Measurements from ENCODE around the gene TRIM52.

TRIM52 gene

DNA sequence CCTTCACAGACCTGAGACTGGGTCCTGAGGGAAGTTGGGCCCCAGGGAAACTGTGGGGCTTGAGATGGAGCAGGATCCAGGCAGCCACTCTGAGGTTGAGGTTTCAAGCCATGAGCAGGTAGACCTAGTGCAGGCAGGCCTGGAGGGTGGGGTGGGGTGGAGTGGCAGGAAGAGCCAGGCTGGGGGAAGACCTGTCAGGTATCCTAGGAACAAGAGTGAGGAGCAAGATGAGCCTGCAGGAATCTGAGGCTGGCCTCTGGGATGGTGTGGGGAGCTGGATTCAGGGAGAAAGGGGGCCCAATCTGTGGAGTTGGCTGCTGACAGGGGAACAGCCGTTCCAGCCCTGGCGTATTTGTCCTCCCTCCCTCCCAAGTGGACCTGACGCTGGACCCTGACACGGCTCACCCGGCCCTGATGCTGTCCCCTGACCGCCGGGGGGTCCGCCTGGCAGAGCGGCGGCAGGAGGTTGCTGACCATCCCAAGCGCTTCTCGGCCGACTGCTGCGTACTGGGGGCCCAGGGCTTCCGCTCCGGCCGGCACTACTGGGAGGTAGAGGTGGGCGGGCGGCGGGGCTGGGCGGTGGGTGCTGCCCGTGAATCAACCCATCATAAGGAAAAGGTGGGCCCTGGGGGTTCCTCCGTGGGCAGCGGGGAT is 27.0 kb downstream of the TRIM52 start:
- Histone ChIP-seq H2BK5ac (ENCODE audit: low read depth, low read length, poor library complexity) (no peak overlapping the region), H2BK120ac (ENCODE audit: insufficient read depth, low read length, poor library complexity) (no peak overlapping the region), H3K4me3 (ENCODE audit: low read depth, low read length) (no peak overlapping the region), H2BK12ac (ENCODE audit: low read length) (no peak overlapping the region), H3K4ac (ENCODE audit: low read depth, low read length) (no peak overlapping the region), H3K9ac (ENCODE audit: low read length) (no peak overlapping the region), H3K4me2 (ENCODE audit: low read length) (no peak overlapping the region), H3K27ac (ENCODE audit: low read depth, low read length) (no peak overlapping the region), H3K36me3 (ENCODE audit: control insufficient read depth in 1 of 2, insufficient read depth in 2 of 2, low read length in 2 of 2) (peaks cover 58 to 83% of the 10 kb centered on the region in 2 experiments), H3K14ac (ENCODE audit: low read length) (no peak overlapping the region), H3K27me3 (ENCODE audit: insufficient read depth, low read length) (no peaks in the 10 kb centered on the region), H4K12ac (ENCODE audit: low read depth, low read length) (no peak overlapping the region), H3K9me3 (ENCODE audit: insufficient read depth, low read depth, low read length) (no peaks in the 10 kb centered on the region), H4K8ac (ENCODE audit: low read depth, low read length) (no peak overlapping the region), H3K23ac (ENCODE audit: low read length) (no peak overlapping the region), H3K4me1 (ENCODE audit: control insufficient read depth in 1 of 2, insufficient read depth in 2 of 2, low read length in 2 of 2) (no peaks in the 10 kb centered on the region), H3K18ac (ENCODE audit: low read length) (no peak overlapping the region), H4K91ac (ENCODE audit: low read depth, low read length) (no peak overlapping the region), H3K79me2 (ENCODE audit: control insufficient read depth, insufficient read depth, low read length, poor library complexity) (no peaks in the 10 kb centered on the region), H3K79me1 (ENCODE audit: low read length) (no peaks in the 10 kb centered on the region), H2AFZ (ENCODE audit: insufficient read depth, low read length, poor library complexity) (no peak overlapping the region), H2AK5ac (ENCODE audit: low read length) (no peak overlapping the region)
- no peak for DNase-seq
- no CpG with 5 or more reads among the region's 24 CpGs for WGBS (ENCODE audit: extremely low coverage, insufficient coverage, insufficient read length)

DNA sequence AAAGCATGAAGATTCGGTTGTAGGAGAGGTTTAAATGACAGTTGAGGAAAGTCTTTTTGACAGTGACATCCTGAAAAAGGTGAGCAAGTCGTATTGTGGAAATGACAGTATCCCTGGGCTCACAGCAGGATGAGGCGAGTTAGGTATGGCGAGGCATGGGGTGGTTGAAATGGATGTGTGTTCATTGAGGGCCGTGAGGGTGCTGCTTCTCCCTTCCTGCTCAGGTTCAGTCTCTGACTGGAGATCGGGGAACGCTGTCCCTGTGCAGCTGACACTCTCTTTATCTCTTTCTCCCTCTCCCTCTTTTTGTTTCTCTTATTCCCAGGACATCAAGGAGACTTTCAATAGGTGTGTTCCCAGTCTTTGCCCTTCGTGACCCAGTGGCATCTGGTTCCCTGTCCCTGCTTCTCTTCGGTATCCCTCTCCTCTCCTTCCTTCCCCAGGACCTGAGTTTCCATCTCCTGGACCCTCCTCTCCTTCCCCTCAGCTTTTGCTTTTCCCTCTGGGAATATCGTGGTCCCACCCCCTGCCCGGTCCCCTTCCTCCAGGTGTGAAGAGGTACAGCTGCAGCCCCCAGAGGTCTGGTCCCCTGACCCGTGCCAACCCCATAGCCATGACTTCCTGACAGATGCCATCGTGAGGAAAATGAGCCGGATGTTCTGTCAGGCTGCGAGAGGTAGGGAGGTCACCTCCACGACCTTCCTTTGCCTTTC is 27.7 kb downstream of the TRIM52 start:
- Histone ChIP-seq H3K27ac (ENCODE audit: low read depth, low read length) (no peak overlapping the region), H3K23ac (ENCODE audit: low read length) (no peak overlapping the region), H4K8ac (ENCODE audit: low read depth, low read length) (no peak overlapping the region), H3K4me1 (ENCODE audit: control insufficient read depth in 1 of 2, insufficient read depth in 2 of 2, low read length in 2 of 2) (no peaks in the 10 kb centered on the region), H3K4me2 (ENCODE audit: low read length) (no peak overlapping the region), H2BK12ac (ENCODE audit: low read length) (no peak overlapping the region), H3K4ac (ENCODE audit: low read depth, low read length) (no peak overlapping the region), H2AK5ac (ENCODE audit: low read length) (no peak overlapping the region), H3K18ac (ENCODE audit: low read length) (no peak overlapping the region), H3K79me2 (ENCODE audit: control insufficient read depth, insufficient read depth, low read length, poor library complexity) (no peaks in the 10 kb centered on the region), H3K9ac (ENCODE audit: low read length) (no peak overlapping the region), H4K12ac (ENCODE audit: low read depth, low read length) (no peak overlapping the region), H2BK5ac (ENCODE audit: low read depth, low read length, poor library complexity) (no peak overlapping the region), H2BK120ac (ENCODE audit: insufficient read depth, low read length, poor library complexity) (no peak overlapping the region), H3K9me3 (ENCODE audit: insufficient read depth, low read depth, low read length) (no peaks in the 10 kb centered on the region), H2AFZ (ENCODE audit: insufficient read depth, low read length, poor library complexity) (no peak overlapping the region), H4K91ac (ENCODE audit: low read depth, low read length) (no peak overlapping the region), H3K36me3 (ENCODE audit: control insufficient read depth in 1 of 2, insufficient read depth in 2 of 2, low read length in 2 of 2) (peaks cover 53 to 77% of the 10 kb centered on the region in 2 experiments), H3K79me1 (ENCODE audit: low read length) (no peaks in the 10 kb centered on the region), H3K4me3 (ENCODE audit: low read depth, low read length) (no peak overlapping the region), H3K27me3 (ENCODE audit: insufficient read depth, low read length) (no peaks in the 10 kb centered on the region), H3K14ac (ENCODE audit: low read length) (no peak overlapping the region)
- DNase-seq, result no peak
- no CpG with 5 or more reads among the region's 16 CpGs for WGBS (ENCODE audit: extremely low coverage, insufficient coverage, insufficient read length)

DNA sequence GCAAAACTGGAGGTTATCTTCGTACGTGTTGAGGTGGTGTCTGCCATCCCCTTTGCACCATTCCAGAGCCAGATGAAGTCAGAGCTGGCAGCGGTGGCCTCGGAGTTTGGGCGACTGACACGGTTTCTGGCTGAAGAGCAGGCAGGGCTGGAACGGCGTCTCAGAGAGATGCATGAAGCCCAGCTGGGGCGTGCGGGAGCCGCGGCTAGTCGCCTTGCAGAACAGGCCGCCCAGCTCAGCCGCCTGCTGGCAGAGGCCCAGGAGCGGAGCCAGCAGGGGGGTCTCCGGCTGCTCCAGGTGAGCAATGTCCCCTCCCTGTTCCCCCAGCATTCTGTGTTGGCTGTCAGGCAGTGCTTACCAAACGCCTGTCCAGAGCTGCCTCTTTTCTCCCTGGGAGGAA is 28.4 kb downstream of the TRIM52 start:
- Histone ChIP-seq H4K91ac (ENCODE audit: low read depth, low read length) (no peak overlapping the region), H3K18ac (ENCODE audit: low read length) (no peak overlapping the region), H2AK5ac (ENCODE audit: low read length) (no peak overlapping the region), H3K23ac (ENCODE audit: low read length) (no peak overlapping the region), H4K12ac (ENCODE audit: low read depth, low read length) (no peak overlapping the region), H3K14ac (ENCODE audit: low read length) (no peak overlapping the region), H3K27ac (ENCODE audit: low read depth, low read length) (no peak overlapping the region), H3K36me3 (ENCODE audit: control insufficient read depth in 1 of 2, insufficient read depth in 2 of 2, low read length in 2 of 2) (peaks cover 49 to 73% of the 10 kb centered on the region in 2 experiments), H3K4ac (ENCODE audit: low read depth, low read length) (no peak overlapping the region), H4K8ac (ENCODE audit: low read depth, low read length) (no peak overlapping the region), H3K79me1 (ENCODE audit: low read length) (no peaks in the 10 kb centered on the region), H3K4me1 (ENCODE audit: control insufficient read depth in 1 of 2, insufficient read depth in 2 of 2, low read length in 2 of 2) (no peaks in the 10 kb centered on the region), H2BK12ac (ENCODE audit: low read length) (no peak overlapping the region), H2BK5ac (ENCODE audit: low read depth, low read length, poor library complexity) (no peak overlapping the region), H3K79me2 (ENCODE audit: control insufficient read depth, insufficient read depth, low read length, poor library complexity) (no peaks in the 10 kb centered on the region), H2AFZ (ENCODE audit: insufficient read depth, low read length, poor library complexity) (no peak overlapping the region), H3K4me2 (ENCODE audit: low read length) (no peak overlapping the region), H2BK120ac (ENCODE audit: insufficient read depth, low read length, poor library complexity) (no peak overlapping the region), H3K9ac (ENCODE audit: low read length) (no peak overlapping the region), H3K9me3 (ENCODE audit: insufficient read depth, low read depth, low read length) (no peaks in the 10 kb centered on the region), H3K27me3 (ENCODE audit: insufficient read depth, low read length) (no peaks in the 10 kb centered on the region), H3K4me3 (ENCODE audit: low read depth, low read length) (no peak overlapping the region)
- no CpG with 5 or more reads among the region's 18 CpGs for WGBS (ENCODE audit: extremely low coverage, insufficient coverage, insufficient read length)
- no peak for DNase-seq

DNA sequence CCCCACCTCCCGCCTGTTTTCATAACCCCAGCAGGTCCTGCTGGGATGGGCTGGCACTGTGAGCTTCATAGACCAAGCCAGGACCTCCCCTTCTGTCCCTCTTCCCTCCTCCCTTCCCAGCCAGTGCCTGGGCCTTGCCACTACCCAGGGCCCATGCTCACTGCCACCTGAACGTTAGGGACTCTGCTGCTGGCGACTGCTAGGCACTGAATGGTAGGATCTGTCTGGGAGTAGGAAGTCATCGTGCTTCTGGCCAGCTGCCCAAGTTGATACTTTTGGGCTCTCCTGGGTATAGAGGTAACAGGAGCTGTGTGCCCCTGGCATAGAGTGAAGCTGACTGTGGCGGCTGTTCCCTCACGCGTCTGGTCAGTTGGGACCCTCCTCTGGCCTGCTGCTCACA is 29.5 kb downstream of the TRIM52 start:
- Histone ChIP-seq H3K27me3 (ENCODE audit: insufficient read depth, low read length) (no peaks in the 10 kb centered on the region), H4K12ac (ENCODE audit: low read depth, low read length) (no peak overlapping the region), H3K27ac (ENCODE audit: low read depth, low read length) (no peak overlapping the region), H3K14ac (ENCODE audit: low read length) (no peak overlapping the region), H3K9me3 (ENCODE audit: insufficient read depth, low read depth, low read length) (no peaks in the 10 kb centered on the region), H2AFZ (ENCODE audit: insufficient read depth, low read length, poor library complexity) (no peak overlapping the region), H2BK120ac (ENCODE audit: insufficient read depth, low read length, poor library complexity) (no peak overlapping the region), H2BK5ac (ENCODE audit: low read depth, low read length, poor library complexity) (no peak overlapping the region), H2AK5ac (ENCODE audit: low read length) (no peak overlapping the region), H3K4me2 (ENCODE audit: low read length) (no peak overlapping the region), H4K91ac (ENCODE audit: low read depth, low read length) (no peak overlapping the region), H3K36me3 (ENCODE audit: control insufficient read depth in 1 of 2, insufficient read depth in 2 of 2, low read length in 2 of 2) (peaks cover 38 to 65% of the 10 kb centered on the region in 2 experiments), H3K23ac (ENCODE audit: low read length) (no peak overlapping the region), H4K8ac (ENCODE audit: low read depth, low read length) (no peak overlapping the region), H3K79me2 (ENCODE audit: control insufficient read depth, insufficient read depth, low read length, poor library complexity) (no peaks in the 10 kb centered on the region), H2BK12ac (ENCODE audit: low read length) (no peak overlapping the region), H3K9ac (ENCODE audit: low read length) (no peak overlapping the region), H3K4me3 (ENCODE audit: low read depth, low read length) (no peak overlapping the region), H3K4me1 (ENCODE audit: control insufficient read depth in 1 of 2, insufficient read depth in 2 of 2, low read length in 2 of 2) (no peaks in the 10 kb centered on the region), H3K18ac (ENCODE audit: low read length) (no peak overlapping the region), H3K4ac (ENCODE audit: low read depth, low read length) (no peak overlapping the region), H3K79me1 (ENCODE audit: low read length) (no peaks in the 10 kb centered on the region)
- no peak for DNase-seq
- WGBS (ENCODE audit: extremely low coverage, insufficient coverage, insufficient read length), result no CpG with 5 or more reads among the region's 7 CpGs

All from trophoblast cell (in vitro differentiated cells and primary cell).